Measurements from ENCODE around the gene MYH16. TPM values are rescaled to one million over a fixed set of nuclear protein-coding genes. Genes with fewer than 3 reads are reported as not detected.
"Not testable (repeated sequence)": the region's sequence is repeated elsewhere in the genome, so short reads cannot be mapped to it uniquely, and the experiment has no call there.

The MYH16 gene
- polyA plus RNA-seq, 1 donor (not counting 4 experiments of a cell fraction or from before 2014, with no cell fraction given), result 0.69 TPM

- Histone ChIP-seq H3K36me3 (ENCODE audit: control insufficient read depth in 2 of 2, extremely low read depth in 1 of 2, insufficient read depth in 2 of 2, low read length in 2 of 2) (no peaks in the 10 kb centered on the region), H3K27ac (ENCODE audit: control insufficient read depth, insufficient read depth, low read length) (no peak overlapping the region), H3K9me1 (ENCODE audit: control insufficient read depth, extremely low read depth, insufficient read depth, low read length) (no peaks in the 10 kb centered on the region), H3K9ac (ENCODE audit: control insufficient read depth, extremely low read depth, insufficient read depth, low read length) (no peak overlapping the region), H3K79me2 (ENCODE audit: control insufficient read depth, insufficient read depth, low read length) (no peaks in the 10 kb centered on the region), H4K20me1 (ENCODE audit: control insufficient read depth, extremely low read depth, insufficient read depth, low read length) (no peaks in the 10 kb centered on the region), H3K4me2 (ENCODE audit: control insufficient read depth, extremely low read depth, insufficient read depth, low read depth, low read length) (no peak overlapping the region), H3K4me3 (ENCODE audit: control insufficient read depth in 2 of 3, extremely low read depth in 1 of 3, insufficient read depth in 2 of 3, low read depth in 1 of 3, low read length in 3 of 3) (no peak overlapping the region), H3K4me1 (ENCODE audit: control insufficient read depth, extremely low read depth, insufficient read depth, low read length) (peaks cover 44% of the 10 kb centered on the region), H2AFZ (ENCODE audit: control insufficient read depth, low read length) (no peak overlapping the region), H3K9me3 (ENCODE audit: control insufficient read depth, low read depth, low read length) (peaks cover under 1% of the 10 kb centered on the region), H3K27me3 (ENCODE audit: control insufficient read depth, extremely low read depth, insufficient read depth, low read length) (no peaks in the 10 kb centered on the region)
- TF ChIP-seq CTCF (optimal IDR thresholded peaks at IDR 0.05 in 1 of 3, IDR thresholded peaks at IDR 0.05 in 1 of 3, conservative IDR thresholded peaks at IDR 0.05 in 1 of 3; ENCODE audit: extremely low read depth in 1 of 3, insufficient read depth in 2 of 3, low read length in 3 of 3), result no peak
- TF ChIP-seq EZH2 (IDR thresholded peaks at IDR 0.05; ENCODE audit: low read length), result no peak
- FAIRE-seq, result no peak
- DNase-seq (ENCODE audit: low read depth, low spot score), result no peak
- dilution Hi-C loops (cut with MboI; ENCODE audit: extremely low pct_ligation_motif_present, low sequenced_read_pairs), result no loop called here
These were observed 1.9 kb upstream of the MYH16 start for GRCh38 chr7:99270702-99271101.

GRCh38 chr7:99273561-99273960 lies 922 bp downstream of the MYH16 start:
- H3K79me2 ChIP-seq (ENCODE audit: control insufficient read depth, insufficient read depth, low read length); H2AFZ ChIP-seq (ENCODE audit: control insufficient read depth, low read length); H3K4me3 ChIP-seq (ENCODE audit: control insufficient read depth in 2 of 3, extremely low read depth in 1 of 3, insufficient read depth in 2 of 3, low read depth in 1 of 3, low read length in 3 of 3); H3K36me3 ChIP-seq (ENCODE audit: control insufficient read depth in 2 of 2, extremely low read depth in 1 of 2, insufficient read depth in 2 of 2, low read length in 2 of 2); dilution Hi-C loops (cut with MboI; ENCODE audit: extremely low pct_ligation_motif_present, low sequenced_read_pairs); H3K9me1 ChIP-seq (ENCODE audit: control insufficient read depth, extremely low read depth, insufficient read depth, low read length); H3K9me3 ChIP-seq (ENCODE audit: control insufficient read depth, low read depth, low read length); FAIRE-seq; H4K20me1 ChIP-seq (ENCODE audit: control insufficient read depth, extremely low read depth, insufficient read depth, low read length); DNase-seq (ENCODE audit: low read depth, low spot score); H3K27me3 ChIP-seq (ENCODE audit: control insufficient read depth, extremely low read depth, insufficient read depth, low read length): not testable (repeated sequence)
- Histone ChIP-seq H3K9ac (ENCODE audit: control insufficient read depth, extremely low read depth, insufficient read depth, low read length) (peak overlapping the region; percentile 2), H3K4me1 (ENCODE audit: control insufficient read depth, extremely low read depth, insufficient read depth, low read length) (peaks cover 26% of the 10 kb centered on the region), H3K27ac (ENCODE audit: control insufficient read depth, insufficient read depth, low read length) (peak overlapping the region; percentile 98), H3K4me2 (ENCODE audit: control insufficient read depth, extremely low read depth, insufficient read depth, low read depth, low read length) (peak overlapping the region; percentile 85)

GRCh38 chr7:99274908-99275307 lies 2.3 kb downstream of the MYH16 start:
- H3K9me1 ChIP-seq (ENCODE audit: control insufficient read depth, extremely low read depth, insufficient read depth, low read length); dilution Hi-C loops (cut with MboI; ENCODE audit: extremely low pct_ligation_motif_present, low sequenced_read_pairs); H4K20me1 ChIP-seq (ENCODE audit: control insufficient read depth, extremely low read depth, insufficient read depth, low read length); FAIRE-seq; H3K36me3 ChIP-seq (ENCODE audit: control insufficient read depth in 2 of 2, extremely low read depth in 1 of 2, insufficient read depth in 2 of 2, low read length in 2 of 2); H3K79me2 ChIP-seq (ENCODE audit: control insufficient read depth, insufficient read depth, low read length); H2AFZ ChIP-seq (ENCODE audit: control insufficient read depth, low read length); DNase-seq (ENCODE audit: low read depth, low spot score); H3K4me3 ChIP-seq (ENCODE audit: control insufficient read depth in 2 of 3, extremely low read depth in 1 of 3, insufficient read depth in 2 of 3, low read depth in 1 of 3, low read length in 3 of 3); H3K9me3 ChIP-seq (ENCODE audit: control insufficient read depth, low read depth, low read length); H3K27me3 ChIP-seq (ENCODE audit: control insufficient read depth, extremely low read depth, insufficient read depth, low read length); H3K9ac ChIP-seq (ENCODE audit: control insufficient read depth, extremely low read depth, insufficient read depth, low read length): not testable (repeated sequence)
- H3K4me2 ChIP-seq (ENCODE audit: control insufficient read depth, extremely low read depth, insufficient read depth, low read depth, low read length), result peak overlapping the region; percentile 14
- H3K4me1 ChIP-seq (ENCODE audit: control insufficient read depth, extremely low read depth, insufficient read depth, low read length), result peaks cover 22% of the 10 kb centered on the region
- H3K27ac ChIP-seq (ENCODE audit: control insufficient read depth, insufficient read depth, low read length), result peak overlapping the region; percentile 98
